Osteocyte (in vitro differentiated cells): ENCODE measurements around the gene NRG3. TPM values are rescaled to one million over a fixed set of nuclear protein-coding genes. Genes with fewer than 3 reads are reported as not detected.
"Not testable (repeated sequence)": the region's sequence is repeated elsewhere in the genome, so short reads cannot be mapped to it uniquely, and the experiment has no call there.

ENCODE experiments used
- DNase-seq: peaks from one replicate; pipeline ENCODE4 v3.0.0; 2021; ENCODE audit warnings: mixed read lengths; ENCODE audit not compliant: unreplicated experiment; ENCODE audit errors: extremely low spot score
- H3K27ac Mint-ChIP-seq: one replicate; pipeline ENCODE4 v1.8.0; 2021; ENCODE audit warnings: mild to moderate bottlenecking, mixed read lengths; ENCODE audit not compliant: unreplicated experiment
- H3K27me3 Mint-ChIP-seq: one replicate; pipeline ENCODE4 v1.8.0; 2021; ENCODE audit warnings: mixed read lengths; ENCODE audit not compliant: unreplicated experiment
- H3K36me3 Mint-ChIP-seq: one replicate; pipeline ENCODE4 v1.8.0; 2021; ENCODE audit warnings: mixed read lengths; ENCODE audit not compliant: unreplicated experiment
- H3K4me1 Mint-ChIP-seq: one replicate; pipeline ENCODE4 v1.8.0; 2021; ENCODE audit warnings: mixed read lengths; ENCODE audit not compliant: unreplicated experiment
- H3K4me3 Mint-ChIP-seq: one replicate; pipeline ENCODE4 v1.8.0; 2021; ENCODE audit warnings: mild to moderate bottlenecking, moderate library complexity, mixed read lengths; ENCODE audit not compliant: unreplicated experiment
- H3K9me3 Mint-ChIP-seq: one replicate; pipeline ENCODE4 v1.8.0; 2021; ENCODE audit warnings: mixed read lengths; ENCODE audit not compliant: unreplicated experiment
- CTCF ChIP-seq: fragments of 200-600 bp; sonication (generic); IDR thresholded peaks from 2 replicates; pipeline ENCODE4 v1.5.0; 2021; ENCODE audit warnings: antibody characterized with exemption, mild to moderate bottlenecking, moderate library complexity
- total RNA-seq: library from RNA; stranded (reverse); gene quantifications from 2 replicates; pipeline ENCODE4 v1.2.1, GENCODE V29; 2021

Gene NRG3
- total RNA-seq, 1 donor from 2014 or later, result not detected

GRCh38 chr10:82321724-82322123 is 446.7 kb downstream of the NRG3 start:
- Mint-ChIP-seq H3K27ac (no peak overlapping the region), H3K4me3 (no peak overlapping the region), H3K9me3 (peaks cover 23% of the 10 kb centered on the region), H3K4me1 (no peaks in the 10 kb centered on the region), H3K27me3 (no peaks in the 10 kb centered on the region), H3K36me3 (no peaks in the 10 kb centered on the region)
- no peak for DNase-seq
- TF ChIP-seq CTCF, result no peak

GRCh38 chr10:82331716-82332115 is 456.7 kb downstream of the NRG3 start:
- Mint-ChIP-seq H3K9me3 (peaks cover 26% of the 10 kb centered on the region), H3K27me3 (no peaks in the 10 kb centered on the region), H3K36me3 (no peaks in the 10 kb centered on the region), H3K27ac (no peak overlapping the region), H3K4me1 (no peaks in the 10 kb centered on the region), H3K4me3 (no peak overlapping the region)
- no peak for DNase-seq
- TF ChIP-seq CTCF, result no peak

GRCh38 chr10:82335831-82336230 is 460.8 kb downstream of the NRG3 start:
- Mint-ChIP-seq H3K27me3 (no peaks in the 10 kb centered on the region), H3K9me3 (peaks cover 38% of the 10 kb centered on the region), H3K27ac (no peak overlapping the region), H3K4me3 (no peak overlapping the region), H3K4me1 (no peaks in the 10 kb centered on the region), H3K36me3 (no peaks in the 10 kb centered on the region)
- no peak for DNase-seq
- TF ChIP-seq CTCF, result no peak

- no peaks in the 10 kb centered on the region for H3K36me3 Mint-ChIP-seq
- H3K4me3 Mint-ChIP-seq, result no peak overlapping the region
- H3K27ac Mint-ChIP-seq, result no peak overlapping the region
- H3K9me3 Mint-ChIP-seq, result peaks cover 35% of the 10 kb centered on the region
- H3K4me1 Mint-ChIP-seq, result no peaks in the 10 kb centered on the region
- TF ChIP-seq CTCF, result no peak
- H3K27me3 Mint-ChIP-seq, result no peaks in the 10 kb centered on the region
- no peak for DNase-seq
Measured at GRCh38 chr10:82340166-82340565, 465.2 kb downstream of the NRG3 start.

GRCh38 chr10:82349590-82349989 is 474.6 kb downstream of the NRG3 start:
- H3K9me3 Mint-ChIP-seq, result peaks cover 24% of the 10 kb centered on the region
- not testable (repeated sequence) for H3K27ac Mint-ChIP-seq, H3K36me3 Mint-ChIP-seq, H3K4me1 Mint-ChIP-seq, DNase-seq, H3K27me3 Mint-ChIP-seq
- H3K4me3 Mint-ChIP-seq, result peak overlapping the region; percentile 35

GRCh38 chr10:82353381-82353780 is 478.4 kb downstream of the NRG3 start:
- Mint-ChIP-seq H3K4me3 (no peak overlapping the region), H3K4me1 (no peaks in the 10 kb centered on the region), H3K27ac (no peak overlapping the region), H3K27me3 (no peaks in the 10 kb centered on the region), H3K36me3 (no peaks in the 10 kb centered on the region), H3K9me3 (peaks cover 24% of the 10 kb centered on the region)
- TF ChIP-seq CTCF, result no peak
- DNase-seq, result no peak
